Peyer's patch (tissue), 4 donors: ENCODE measurements around the gene IRS1.

ENCODE experiments used
- POLR2A ChIP-seq, 2 donors: fragments of 450-650 bp; IDR thresholded peaks; one replicate each; pipeline ENCODE4 v1.5.1; 2017; ENCODE audit warnings: antibody characterized with exemption in 2 of 2, mild to moderate bottlenecking in 2 of 2, moderate library complexity in 2 of 2
- TF ChIP-seq, protein P1 (sequence below), 6 experiments: fragments of 450-650 bp in 4 of 6; fragments of 200-600 bp in 2 of 6; sonication (generic) in 1 of 6; IDR thresholded peaks; one replicate each; pipeline ENCODE4 v1.5.1; 2017 to 2019; ENCODE audit warnings: antibody characterized with exemption in 6 of 6, mild to moderate bottlenecking in 3 of 6, moderate library complexity in 1 of 6

DNA sequence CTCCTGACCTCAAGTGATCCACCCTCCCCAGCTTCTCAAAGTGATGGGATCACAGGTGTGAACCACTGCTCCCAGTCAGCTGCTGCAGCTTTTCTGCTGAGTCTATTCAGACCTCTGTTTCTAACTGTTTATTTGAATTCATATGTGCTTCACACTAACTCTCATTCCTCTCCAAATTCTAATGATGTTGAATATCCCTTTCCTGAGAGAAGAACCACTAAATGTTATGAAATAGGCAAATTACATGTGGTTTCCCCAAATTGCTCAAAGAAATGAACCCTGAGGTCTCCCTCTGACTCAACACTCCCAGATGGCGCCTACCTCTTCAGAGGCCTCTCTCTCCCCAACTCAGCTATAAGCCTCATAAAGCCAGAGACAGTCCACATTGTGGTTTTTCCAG, 98.6 kb downstream of the IRS1 start:
- TF ChIP-seq POLR2A (IDR thresholded peaks at IDR 0.05) = no peak
- TF ChIP-seq, protein P1, sequence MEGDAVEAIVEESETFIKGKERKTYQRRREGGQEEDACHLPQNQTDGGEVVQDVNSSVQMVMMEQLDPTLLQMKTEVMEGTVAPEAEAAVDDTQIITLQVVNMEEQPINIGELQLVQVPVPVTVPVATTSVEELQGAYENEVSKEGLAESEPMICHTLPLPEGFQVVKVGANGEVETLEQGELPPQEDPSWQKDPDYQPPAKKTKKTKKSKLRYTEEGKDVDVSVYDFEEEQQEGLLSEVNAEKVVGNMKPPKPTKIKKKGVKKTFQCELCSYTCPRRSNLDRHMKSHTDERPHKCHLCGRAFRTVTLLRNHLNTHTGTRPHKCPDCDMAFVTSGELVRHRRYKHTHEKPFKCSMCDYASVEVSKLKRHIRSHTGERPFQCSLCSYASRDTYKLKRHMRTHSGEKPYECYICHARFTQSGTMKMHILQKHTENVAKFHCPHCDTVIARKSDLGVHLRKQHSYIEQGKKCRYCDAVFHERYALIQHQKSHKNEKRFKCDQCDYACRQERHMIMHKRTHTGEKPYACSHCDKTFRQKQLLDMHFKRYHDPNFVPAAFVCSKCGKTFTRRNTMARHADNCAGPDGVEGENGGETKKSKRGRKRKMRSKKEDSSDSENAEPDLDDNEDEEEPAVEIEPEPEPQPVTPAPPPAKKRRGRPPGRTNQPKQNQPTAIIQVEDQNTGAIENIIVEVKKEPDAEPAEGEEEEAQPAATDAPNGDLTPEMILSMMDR (IDR thresholded peaks at IDR 0.05) = no peak
